Ovary (tissue), 3 donors: Measurements from ENCODE around the gene PIWIL4.

Source experiments
- CTCF ChIP-seq, 3 donors: fragments of 450-650 bp in 2 of 3; fragments of 200-600 bp in 1 of 3; IDR thresholded peaks; one replicate each; pipeline versions ENCODE4 v1.5.1 to v1.8.0; 2016 to 2022; ENCODE audit warnings: antibody characterized with exemption in 3 of 3, mild to moderate bottlenecking in 1 of 3
- EP300 ChIP-seq: sonication (generic); formaldehyde crosslinking; IDR thresholded peaks from one replicate; pipeline ENCODE4 v1.6.1; 2017; ENCODE audit warnings: antibody characterized with exemption
- POLR2A ChIP-seq: fragments of 450-650 bp; IDR thresholded peaks from one replicate; pipeline ENCODE4 v1.6.1; 2017; ENCODE audit warnings: antibody characterized with exemption, mild to moderate bottlenecking, moderate library complexity
- donor health status: DM: no; HTN: no; CAD: no.

- TF ChIP-seq POLR2A (no peak), CTCF (IDR thresholded peaks at IDR 0.05) (no peak), EP300 (no peak)
Observed at GRCh38 chr11:94632356-94632755, 65.2 kb downstream of the PIWIL4 start.
